Lower leg skin (tissue), 3 donors: ENCODE measurements around the gene GRK1.

Experiments
- CTCF ChIP-seq, 3 donors: fragments of 450-650 bp; IDR thresholded peaks; one replicate each; pipeline ENCODE4 v1.5.1; 2016; ENCODE audit warnings: antibody characterized with exemption in 3 of 3, mild to moderate bottlenecking in 3 of 3, moderate library complexity in 2 of 3
- POLR2A ChIP-seq, 2 donors: fragments of 450-650 bp; IDR thresholded peaks; one replicate each; pipeline ENCODE4 v1.6.1; 2016 to 2017; ENCODE audit warnings: antibody characterized with exemption in 2 of 2, mild to moderate bottlenecking in 1 of 2, moderate library complexity in 1 of 2

GRCh38 chr13:113671066-113672001, 4.3 kb downstream of the GRK1 start:
- TF ChIP-seq CTCF (IDR thresholded peaks at IDR 0.05) (no peak), POLR2A (IDR thresholded peaks at IDR 0.05) (no peak)
